SU-DHL-6 (cell line): Measurements from ENCODE around the gene RGS4.

Experiments
- H2AFZ ChIP-seq: fragments of 200-600 bp; sonication (generic); 2 replicates; pipeline ENCODE4 v1.6.1; 2014; ENCODE audit warnings: low read depth, mild to moderate bottlenecking, moderate library complexity, mixed read lengths, antibody characterized with exemption, low read length; ENCODE audit not compliant: severe bottlenecking
- H3F3A ChIP-seq: fragments of 200-600 bp; shearing (Covaris generic); 2 replicates; pipeline ENCODE4 v1.6.0; 2016; ENCODE audit warnings: antibody characterized with exemption, mild to moderate bottlenecking; ENCODE audit not compliant: insufficient read depth
- H3K27ac ChIP-seq: fragments of 200-600 bp; sonication (generic); 2 replicates; pipeline ENCODE4 v1.5.1; 2016; ENCODE audit warnings: low read depth, mild to moderate bottlenecking, low read length, moderate library complexity, mixed read lengths
- H3K27me3 ChIP-seq: fragments of 200-600 bp; sonication (generic), shearing (Covaris generic); 2 replicates; pipeline ENCODE4 v1.6.0; 2014; ENCODE audit warnings: mild to moderate bottlenecking, low read length
- H3K36me3 ChIP-seq: fragments of 200-600 bp; sonication (generic); 2 replicates; pipeline ENCODE4 v1.6.1; 2014; ENCODE audit warnings: mild to moderate bottlenecking, low read length, mixed read lengths
- H3K4me2 ChIP-seq: fragments of 300-600, 200-600 bp; shearing (Covaris generic), sonication (generic); 2 replicates; pipeline ENCODE4 v1.6.0; 2014; ENCODE audit warnings: low read length, low read depth, mild to moderate bottlenecking; ENCODE audit not compliant: poor library complexity, severe bottlenecking
- H3K4me3 ChIP-seq: fragments of 200-600 bp; sonication (generic); 2 replicates; pipeline ENCODE4 v1.5.1; 2014; ENCODE audit warnings: antibody characterized with exemption, low read length, mild to moderate bottlenecking, mixed read lengths; ENCODE audit not compliant: insufficient read depth, poor library complexity, severe bottlenecking
- H3K79me2 ChIP-seq: fragments of 200-600 bp; sonication (generic); 2 replicates; pipeline ENCODE4 v1.6.1; 2014; ENCODE audit warnings: mild to moderate bottlenecking, low read length, moderate library complexity; ENCODE audit not compliant: insufficient read depth
- H3K9ac ChIP-seq: fragments of 200-600 bp; sonication (generic); 2 replicates; pipeline ENCODE4 v1.7.0; 2014; ENCODE audit warnings: mild to moderate bottlenecking, low read length
- H3K9me2 ChIP-seq: fragments of 200-600 bp; sonication (generic); replicated peaks from 2 replicates; pipeline ENCODE4 v1.6.1; 2014; ENCODE audit warnings: low read length; ENCODE audit not compliant: insufficient read depth
- H3K9me3 ChIP-seq: fragments of 200-600 bp; sonication (generic); 2 replicates; pipeline ENCODE4 v1.6.1; 2014; ENCODE audit warnings: low read length, mixed read lengths; ENCODE audit not compliant: insufficient read depth
- H4K20me1 ChIP-seq: fragments of 200-600 bp; sonication (generic); 2 replicates; pipeline ENCODE4 v1.6.1; 2014; ENCODE audit warnings: low read depth, mild to moderate bottlenecking, antibody characterized with exemption, low read length, moderate library complexity, mixed read lengths
- EZH2phosphoT487 ChIP-seq: fragments of 200-600 bp; sonication (generic), shearing (Covaris generic); conservative IDR thresholded peaks from 2 replicates; pipeline ENCODE4 v1.6.1; 2018; ENCODE audit warnings: mild to moderate bottlenecking, antibody characterized with exemption, low read length, moderate library complexity, mixed read lengths
- TF ChIP-seq, protein P1 (sequence below): fragments of 200-600 bp; sonication (generic); IDR thresholded peaks from one replicate; pipeline ENCODE4 v1.5.1; 2017; ENCODE audit warnings: antibody characterized with exemption, mild to moderate bottlenecking, low read length, moderate library complexity; ENCODE audit not compliant: insufficient read depth, poor library complexity, severe bottlenecking

Gene RGS4

GRCh38 chr1:163074004-163074403, 4.8 kb downstream of the RGS4 start:
- Histone ChIP-seq H3K9me2 (no peaks in the 10 kb centered on the region), H3K36me3 (no peaks in the 10 kb centered on the region), H3K9ac (no peak overlapping the region), H3K9me3 (no peaks in the 10 kb centered on the region), H3K4me2 (no peak overlapping the region), H3K27ac (no peak overlapping the region), H2AFZ (no peak overlapping the region), H3K4me3 (no peak overlapping the region), H3K27me3 (no peaks in the 10 kb centered on the region), H3F3A (no peaks in the 10 kb centered on the region), H4K20me1 (no peaks in the 10 kb centered on the region), H3K79me2 (no peaks in the 10 kb centered on the region)
- TF ChIP-seq, protein P1, sequence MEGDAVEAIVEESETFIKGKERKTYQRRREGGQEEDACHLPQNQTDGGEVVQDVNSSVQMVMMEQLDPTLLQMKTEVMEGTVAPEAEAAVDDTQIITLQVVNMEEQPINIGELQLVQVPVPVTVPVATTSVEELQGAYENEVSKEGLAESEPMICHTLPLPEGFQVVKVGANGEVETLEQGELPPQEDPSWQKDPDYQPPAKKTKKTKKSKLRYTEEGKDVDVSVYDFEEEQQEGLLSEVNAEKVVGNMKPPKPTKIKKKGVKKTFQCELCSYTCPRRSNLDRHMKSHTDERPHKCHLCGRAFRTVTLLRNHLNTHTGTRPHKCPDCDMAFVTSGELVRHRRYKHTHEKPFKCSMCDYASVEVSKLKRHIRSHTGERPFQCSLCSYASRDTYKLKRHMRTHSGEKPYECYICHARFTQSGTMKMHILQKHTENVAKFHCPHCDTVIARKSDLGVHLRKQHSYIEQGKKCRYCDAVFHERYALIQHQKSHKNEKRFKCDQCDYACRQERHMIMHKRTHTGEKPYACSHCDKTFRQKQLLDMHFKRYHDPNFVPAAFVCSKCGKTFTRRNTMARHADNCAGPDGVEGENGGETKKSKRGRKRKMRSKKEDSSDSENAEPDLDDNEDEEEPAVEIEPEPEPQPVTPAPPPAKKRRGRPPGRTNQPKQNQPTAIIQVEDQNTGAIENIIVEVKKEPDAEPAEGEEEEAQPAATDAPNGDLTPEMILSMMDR: no peak
- no peak for TF ChIP-seq EZH2phosphoT487

- H2AFZ ChIP-seq: no peak overlapping the region
- H3K27ac ChIP-seq: no peak overlapping the region
- no peak overlapping the region for H3K4me2 ChIP-seq
- no peaks in the 10 kb centered on the region for H3F3A ChIP-seq
- no peaks in the 10 kb centered on the region for H3K36me3 ChIP-seq
- no peaks in the 10 kb centered on the region for H3K9me3 ChIP-seq
- H3K9me2 ChIP-seq: no peaks in the 10 kb centered on the region
- no peak overlapping the region for H3K4me3 ChIP-seq
- H3K9ac ChIP-seq: no peak overlapping the region
- TF ChIP-seq, protein P1: no peak
- no peak for TF ChIP-seq EZH2phosphoT487
- H3K27me3 ChIP-seq: no peaks in the 10 kb centered on the region
- H4K20me1 ChIP-seq: no peaks in the 10 kb centered on the region
- H3K79me2 ChIP-seq: no peaks in the 10 kb centered on the region
Observed at GRCh38 chr1:163074716-163075284, 5.6 kb downstream of the RGS4 start.

DNA sequence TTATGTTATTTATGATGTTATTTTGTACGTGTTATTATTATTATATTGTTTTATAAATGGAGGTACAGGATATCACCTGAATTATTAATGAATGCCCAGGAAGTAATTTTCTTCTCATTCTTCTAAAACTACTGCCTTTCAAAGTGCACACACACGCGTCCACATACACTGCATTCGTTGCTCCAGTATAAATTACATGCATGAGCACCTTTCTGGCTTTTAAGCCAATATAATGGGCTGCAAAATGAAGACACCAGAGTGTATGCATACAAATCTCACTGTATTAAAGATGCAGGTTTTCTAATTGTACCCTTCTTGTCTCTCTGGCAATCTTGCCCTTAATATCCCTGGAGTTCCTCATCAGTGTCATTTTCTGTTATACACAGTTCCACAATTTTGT, 6.9 kb downstream of the RGS4 start:
- no peaks in the 10 kb centered on the region for H3F3A ChIP-seq
- no peak overlapping the region for H3K27ac ChIP-seq
- no peaks in the 10 kb centered on the region for H3K9me2 ChIP-seq
- no peak overlapping the region for H2AFZ ChIP-seq
- H3K4me2 ChIP-seq: no peak overlapping the region
- no peak overlapping the region for H3K9ac ChIP-seq
- no peaks in the 10 kb centered on the region for H3K9me3 ChIP-seq
- no peak overlapping the region for H3K4me3 ChIP-seq
- no peaks in the 10 kb centered on the region for H4K20me1 ChIP-seq
- no peaks in the 10 kb centered on the region for H3K79me2 ChIP-seq
- no peaks in the 10 kb centered on the region for H3K36me3 ChIP-seq
- H3K27me3 ChIP-seq: no peaks in the 10 kb centered on the region
- TF ChIP-seq, protein P1: no peak
- TF ChIP-seq EZH2phosphoT487: no peak
